Activated CD4-positive, alpha-beta T cell treated with anti-CD3 and anti-CD28 coated beads for 24 hours (primary cell): ENCODE data around the gene SZT2.

Experiments
- DNase-seq, 2 donors: peaks; one replicate each; pipeline ENCODE4 v3.0.0-alpha.2; 2020; ENCODE audit warnings: low read depth in 2 of 2

Gene SZT2

GRCh38 chr1:43423672-43424550 lies 34.2 kb downstream of the SZT2 start:
- no peak for DNase-seq

DNA sequence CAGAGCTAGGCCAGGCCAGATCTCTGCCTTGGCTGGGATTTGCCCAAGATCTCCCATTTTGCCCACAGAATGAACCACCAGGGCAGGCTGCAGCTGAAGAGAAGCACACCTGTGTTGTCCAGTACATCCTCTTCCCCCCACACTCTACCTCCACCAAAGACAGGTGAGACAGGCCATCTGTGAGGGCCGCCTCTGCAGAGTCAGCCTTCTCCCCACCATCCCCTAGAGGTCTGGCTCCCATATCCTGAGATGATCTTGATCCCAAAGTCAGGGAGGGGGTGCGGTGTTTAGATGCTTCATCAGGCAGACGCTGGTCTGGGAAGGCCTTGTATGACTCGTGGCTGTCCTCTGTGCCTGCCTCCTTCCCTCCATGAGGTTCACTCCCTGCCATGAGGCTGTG lies 35.3 kb downstream of the SZT2 start:
- DNase-seq = no peak

DNA sequence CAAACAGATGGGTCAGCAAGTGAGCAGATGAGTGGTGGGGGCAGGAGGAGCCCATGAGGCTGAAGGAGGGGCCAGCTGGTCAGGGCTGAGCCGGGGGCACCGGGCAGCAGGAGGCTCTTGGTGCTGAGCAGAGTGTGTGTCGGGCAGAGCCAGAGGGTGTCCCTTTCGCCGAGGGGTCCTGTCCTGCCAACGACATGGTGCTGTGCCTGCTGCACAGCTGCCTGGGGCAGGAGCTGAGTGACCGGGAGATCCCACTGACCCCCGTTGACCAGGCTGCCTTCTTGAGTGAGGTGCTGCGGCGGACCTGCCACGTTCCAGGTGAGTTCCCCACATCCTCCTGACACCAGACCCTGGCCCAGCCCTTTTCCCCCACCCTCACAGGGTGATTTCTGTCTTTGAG lies 36.5 kb downstream of the SZT2 start:
- DNase-seq = no peak

- DNase-seq = no peak
These were observed 37.8 kb downstream of the SZT2 start for GRCh38 chr1:43427524-43427923.

DNA sequence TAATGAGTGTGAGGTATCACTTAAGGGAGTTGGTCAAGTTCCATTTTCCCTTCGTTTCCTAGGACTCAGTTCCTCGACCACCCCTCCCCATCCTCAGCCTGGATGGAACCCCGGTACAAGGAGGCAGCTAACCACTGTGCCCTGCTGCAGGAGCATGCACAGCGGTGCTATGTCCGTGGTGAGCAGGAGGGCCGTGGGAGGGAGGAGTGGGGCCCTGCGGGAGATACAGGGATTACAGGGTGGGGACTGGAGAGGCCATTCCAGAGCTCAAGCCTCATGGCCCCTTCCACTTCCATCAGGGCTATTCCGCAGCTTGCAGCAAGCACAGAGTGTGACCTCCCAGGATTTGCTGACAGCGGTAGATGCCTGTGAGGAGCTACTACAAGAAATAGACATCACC lies 38.2 kb downstream of the SZT2 start:
- no peak for DNase-seq

DNA sequence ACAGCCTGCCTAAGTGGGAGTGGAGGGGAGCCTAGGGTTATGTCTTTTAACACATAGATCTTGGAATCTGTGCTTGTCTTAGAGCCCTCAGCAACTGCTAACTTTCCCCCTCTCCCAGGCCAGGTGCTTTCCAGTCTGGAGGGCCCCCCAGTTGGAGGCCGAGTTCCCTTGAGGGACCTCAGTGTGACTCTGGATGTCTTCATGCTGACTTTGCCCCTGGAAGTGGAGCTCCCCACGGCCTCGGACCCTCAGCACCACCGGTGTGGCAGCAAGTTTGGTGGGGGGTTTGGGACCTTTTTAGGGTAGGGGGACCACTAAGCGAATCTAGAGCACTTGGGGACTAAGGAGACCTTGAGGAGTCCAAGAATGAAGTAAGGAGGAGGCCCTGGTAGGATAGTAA lies 41.1 kb downstream of the SZT2 start:
- no peak for DNase-seq

DNA sequence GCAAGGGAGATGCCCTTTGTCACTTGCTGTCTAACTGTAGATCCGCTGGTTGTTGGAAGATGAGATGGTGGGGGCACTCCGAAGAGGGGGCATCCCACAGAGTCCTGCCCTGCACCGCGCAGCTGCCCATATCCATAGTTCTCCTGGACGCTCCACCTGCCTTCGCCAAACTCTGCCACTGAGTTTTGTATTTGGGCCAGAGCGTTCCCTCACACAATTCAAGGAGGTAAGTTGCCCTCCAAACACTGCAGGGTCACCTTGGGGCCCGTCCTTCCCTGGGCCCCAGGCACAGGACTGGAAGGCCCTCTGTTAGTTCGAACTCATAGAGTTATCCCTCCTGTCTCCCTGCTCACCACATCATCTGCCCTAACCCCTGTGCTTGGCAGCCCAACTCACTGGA lies 42.0 kb downstream of the SZT2 start:
- no peak for DNase-seq

- DNase-seq = no peak
These were observed 42.6 kb downstream of the SZT2 start for GRCh38 chr1:43432171-43432860.

- no peak for DNase-seq
These were observed 43.2 kb downstream of the SZT2 start for GRCh38 chr1:43432907-43433306.

DNA sequence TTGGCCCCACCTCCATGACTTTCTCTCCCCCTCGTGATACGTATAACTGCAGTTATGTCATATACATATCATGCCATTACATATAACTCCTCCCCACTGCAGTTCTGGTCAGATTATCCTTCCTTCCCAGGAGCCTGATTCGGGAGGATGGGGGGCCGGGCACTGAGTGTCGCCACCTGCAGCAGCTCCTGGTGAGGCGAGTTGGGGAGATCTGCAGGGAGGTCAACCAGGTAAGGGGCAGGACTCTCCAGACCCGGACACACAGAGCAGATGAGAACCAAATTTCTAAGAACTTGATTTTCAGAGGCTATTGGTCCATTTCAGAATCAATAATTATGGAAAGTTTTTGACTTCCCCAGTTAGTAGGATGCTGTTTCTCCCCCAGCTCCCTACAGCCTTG lies 44.6 kb downstream of the SZT2 start:
- no peak for DNase-seq

- DNase-seq = no peak
These were observed 45.7 kb downstream of the SZT2 start for GRCh38 chr1:43435146-43436145.

DNA sequence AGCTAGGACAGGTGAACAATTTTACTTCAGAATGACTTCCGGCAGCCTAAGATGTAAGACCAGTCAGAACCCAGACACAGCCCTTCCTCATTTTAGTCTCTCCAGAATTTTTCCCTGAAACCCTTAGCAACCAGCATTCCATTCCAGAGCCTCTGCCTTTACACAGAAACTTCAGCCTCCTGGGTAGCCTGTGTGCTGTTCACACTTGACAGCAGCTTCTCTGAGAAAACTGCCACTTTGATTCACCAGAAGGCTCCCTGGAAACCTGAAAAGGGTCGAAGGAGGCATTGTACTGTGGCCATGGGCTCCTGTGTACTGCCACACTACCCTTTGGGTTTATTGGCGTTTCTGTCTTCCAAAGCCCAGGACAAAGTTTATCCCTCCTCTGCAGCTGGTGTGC lies 46.7 kb downstream of the SZT2 start:
- DNase-seq = no peak

DNA sequence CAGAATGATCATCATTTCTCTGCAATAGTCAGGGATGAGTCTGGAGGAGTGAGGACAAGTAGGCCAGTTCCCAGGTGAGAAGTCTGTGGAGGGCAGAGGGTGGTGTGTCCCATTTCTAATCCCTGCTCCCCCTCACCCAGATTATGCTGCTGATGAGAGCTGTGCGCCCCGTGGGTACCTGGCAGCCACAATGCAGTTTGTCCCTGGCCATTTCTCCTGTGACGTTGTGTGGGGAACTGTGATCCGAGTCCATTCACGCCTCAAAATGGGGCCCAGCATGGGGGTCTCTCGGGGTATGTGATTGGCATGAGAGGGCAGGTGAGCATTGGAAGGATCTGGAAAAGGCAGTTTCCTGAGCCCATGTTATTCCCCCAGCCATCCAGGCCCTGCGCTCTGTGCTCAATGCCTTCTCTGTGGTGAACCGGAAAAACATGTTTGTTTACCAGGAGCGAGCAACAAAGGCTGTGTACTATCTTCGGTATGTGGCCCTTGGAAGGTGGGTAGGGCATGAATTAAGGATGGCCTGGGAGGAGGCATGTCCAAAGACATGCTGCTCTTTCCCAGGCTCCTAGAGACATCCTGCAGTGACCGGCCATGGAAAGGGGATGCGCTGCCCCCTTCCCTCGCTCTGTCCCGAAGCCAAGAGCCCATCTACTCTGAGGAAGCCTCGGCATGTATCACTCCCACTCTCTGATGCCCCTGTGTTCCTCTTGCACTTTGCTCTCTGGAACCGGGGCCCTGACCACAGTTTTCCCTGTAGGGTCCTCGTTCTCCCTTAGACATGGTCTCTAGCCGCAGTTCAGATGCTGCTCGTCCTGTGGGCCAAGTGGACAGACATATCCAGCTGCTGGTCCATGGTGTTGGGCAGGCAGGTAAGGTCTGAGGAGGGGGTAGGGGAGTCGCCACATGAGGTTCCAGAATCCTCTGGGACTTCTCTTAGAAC lies 47.6 kb downstream of the SZT2 start:
- DNase-seq = no peak

DNA sequence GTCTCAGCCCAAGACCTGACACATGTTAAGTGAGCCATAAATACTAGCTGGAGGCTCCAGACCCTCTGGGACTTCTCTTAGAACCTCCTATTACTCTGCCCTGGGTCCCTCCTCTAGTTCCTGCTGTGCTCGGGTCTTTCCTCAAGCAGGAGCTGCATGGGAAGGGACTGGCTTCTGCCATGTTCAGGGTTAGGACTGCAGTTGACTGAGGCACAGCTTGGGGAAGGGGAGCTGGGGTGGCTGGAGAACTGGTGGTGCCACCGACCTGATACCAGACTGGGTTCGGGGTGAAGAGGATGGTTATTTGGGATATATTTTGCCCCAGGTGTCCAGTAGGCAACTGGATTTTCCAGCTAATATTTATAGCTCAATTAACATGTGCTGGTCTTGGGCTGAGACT lies 48.3 kb downstream of the SZT2 start:
- no peak for DNase-seq

DNA sequence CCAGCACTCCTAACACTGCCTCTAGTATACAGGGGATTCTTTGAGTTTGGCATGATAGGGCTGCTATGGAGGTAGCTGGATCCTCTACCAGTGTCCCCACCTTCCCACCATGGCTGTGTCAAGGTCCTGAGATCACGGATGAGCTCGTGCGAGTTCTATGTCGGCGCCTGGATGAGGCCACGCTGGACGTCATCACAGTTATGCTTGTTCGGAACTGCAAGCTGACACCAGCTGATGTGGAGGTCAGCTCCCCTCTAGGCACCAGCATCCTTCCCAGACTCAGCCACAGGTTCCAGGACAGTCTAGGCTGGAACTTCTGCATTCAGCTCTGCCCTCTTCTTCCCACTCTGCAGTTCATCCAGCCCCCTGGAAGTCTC lies 48.9 kb downstream of the SZT2 start:
- DNase-seq = no peak

DNA sequence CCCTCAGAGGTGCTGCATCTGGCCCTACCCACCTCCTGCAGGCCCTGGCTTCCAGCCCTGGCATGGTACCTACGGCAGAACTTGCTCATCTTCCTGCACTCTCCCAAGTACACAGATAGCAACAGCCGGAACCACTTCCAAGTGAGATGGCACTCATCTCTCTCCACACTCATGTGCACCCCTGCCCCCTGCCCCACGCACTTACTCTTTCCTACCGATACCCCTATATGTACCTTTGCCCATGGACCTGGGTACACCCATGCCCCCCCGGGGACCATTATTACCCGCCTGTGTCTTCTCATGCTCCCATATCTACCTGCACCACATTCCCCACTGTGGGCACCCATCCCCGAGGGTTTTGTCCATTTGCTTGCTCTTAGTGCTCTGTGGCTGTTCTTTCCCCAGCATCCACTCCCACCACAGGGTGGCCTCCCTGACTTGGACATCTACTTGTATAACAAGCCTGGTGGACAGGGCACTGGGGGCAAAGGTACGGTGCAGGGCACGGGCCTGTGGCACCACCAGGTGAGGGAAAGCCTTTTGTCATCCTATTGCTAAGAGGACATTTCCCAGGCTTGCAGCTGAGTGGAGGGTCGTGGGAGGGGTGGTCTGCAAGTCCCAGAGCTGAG lies 49.4 kb downstream of the SZT2 start:
- no peak for DNase-seq

GRCh38 chr1:43439781-43440180 lies 50.1 kb downstream of the SZT2 start:
- no peak for DNase-seq

DNA sequence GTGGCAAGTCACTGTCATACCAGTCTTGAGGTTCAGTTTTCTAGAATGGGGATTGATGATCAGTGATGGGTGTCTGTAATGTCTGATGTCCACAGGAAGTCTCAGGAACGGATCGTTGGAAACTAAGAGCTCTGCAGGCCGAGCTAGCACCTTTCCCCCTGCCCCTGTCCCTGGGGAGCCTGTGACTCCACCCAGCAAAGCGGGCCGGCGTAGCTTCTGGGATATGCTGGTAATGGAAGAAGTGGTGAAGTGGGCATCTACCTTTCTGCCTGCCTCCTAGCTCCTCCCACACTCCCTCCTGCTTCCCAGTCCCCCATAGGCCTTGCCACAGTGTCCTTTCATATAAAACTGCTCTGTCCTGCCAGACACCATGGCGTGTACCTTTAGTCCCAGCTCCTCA lies 50.7 kb downstream of the SZT2 start:
- DNase-seq = no peak

- DNase-seq = no peak
These were observed 51.6 kb downstream of the SZT2 start for GRCh38 chr1:43441166-43441893.
